ENCODE results near the gene UFM1. TPM values are rescaled to one million over a fixed set of nuclear protein-coding genes. Genes with fewer than 3 reads are reported as not detected.

Gene UFM1
- polyA plus RNA-seq, 1 donor from 2014 or later = 158 TPM

DNA sequence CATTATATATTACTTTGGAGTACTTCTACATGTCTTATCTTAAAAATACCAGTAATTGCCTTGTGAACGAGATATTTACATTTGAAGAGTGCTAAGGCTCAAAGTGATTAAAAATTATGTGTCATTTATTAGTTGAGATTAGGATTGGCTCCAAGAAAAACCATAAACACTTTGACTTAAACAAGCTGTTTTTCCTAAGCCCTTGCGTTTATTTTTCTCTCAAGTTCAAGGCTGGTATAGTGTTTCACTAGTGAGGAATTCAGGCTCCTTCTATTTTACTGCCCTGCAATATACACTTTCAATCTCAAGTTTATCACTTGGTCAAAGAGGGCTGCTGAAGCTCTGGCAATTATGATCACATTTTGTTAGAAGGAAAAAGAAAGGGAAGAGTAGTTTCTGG, 49.9 kb downstream of the UFM1 start:
- no peak overlapping the region for H3K4me2 ChIP-seq (ENCODE audit: low read length)
- no peak overlapping the region for H2AFZ ChIP-seq (ENCODE audit: low read depth, low read length)
- no peak overlapping the region for H3K4me3 ChIP-seq (ENCODE audit: low read length)
- H3K9me3 ChIP-seq (ENCODE audit: low read length) = no peaks in the 10 kb centered on the region
- no peak overlapping the region for H3K9ac ChIP-seq (ENCODE audit: low read length)
- H3K27ac ChIP-seq (ENCODE audit: low read length) = no peak overlapping the region
- H3K9me2 ChIP-seq (ENCODE audit: insufficient read depth, low read length) = no peaks in the 10 kb centered on the region
- H3K27me3 ChIP-seq (ENCODE audit: insufficient read depth, low read depth, low read length) = no peaks in the 10 kb centered on the region
- H4K20me1 ChIP-seq (ENCODE audit: insufficient read depth) = no peaks in the 10 kb centered on the region
- no peaks in the 10 kb centered on the region for H3K36me3 ChIP-seq (ENCODE audit: insufficient read depth, low read length)
- no peaks in the 10 kb centered on the region for H3K79me2 ChIP-seq (replicated peaks; ENCODE audit: insufficient read depth, low read length)
- no peak for TF ChIP-seq EP300 (conservative IDR thresholded peaks at IDR 0.05; ENCODE audit: poor library complexity, severe bottlenecking)
- no peak for TF ChIP-seq EZH2 (IDR thresholded peaks at IDR 0.05; ENCODE audit: borderline replicate concordance, insufficient read depth, low read length, poor library complexity, severe bottlenecking)
- TF ChIP-seq POLR2AphosphoS5 (IDR thresholded peaks at IDR 0.05) = no peak
- TF ChIP-seq, protein P1, sequence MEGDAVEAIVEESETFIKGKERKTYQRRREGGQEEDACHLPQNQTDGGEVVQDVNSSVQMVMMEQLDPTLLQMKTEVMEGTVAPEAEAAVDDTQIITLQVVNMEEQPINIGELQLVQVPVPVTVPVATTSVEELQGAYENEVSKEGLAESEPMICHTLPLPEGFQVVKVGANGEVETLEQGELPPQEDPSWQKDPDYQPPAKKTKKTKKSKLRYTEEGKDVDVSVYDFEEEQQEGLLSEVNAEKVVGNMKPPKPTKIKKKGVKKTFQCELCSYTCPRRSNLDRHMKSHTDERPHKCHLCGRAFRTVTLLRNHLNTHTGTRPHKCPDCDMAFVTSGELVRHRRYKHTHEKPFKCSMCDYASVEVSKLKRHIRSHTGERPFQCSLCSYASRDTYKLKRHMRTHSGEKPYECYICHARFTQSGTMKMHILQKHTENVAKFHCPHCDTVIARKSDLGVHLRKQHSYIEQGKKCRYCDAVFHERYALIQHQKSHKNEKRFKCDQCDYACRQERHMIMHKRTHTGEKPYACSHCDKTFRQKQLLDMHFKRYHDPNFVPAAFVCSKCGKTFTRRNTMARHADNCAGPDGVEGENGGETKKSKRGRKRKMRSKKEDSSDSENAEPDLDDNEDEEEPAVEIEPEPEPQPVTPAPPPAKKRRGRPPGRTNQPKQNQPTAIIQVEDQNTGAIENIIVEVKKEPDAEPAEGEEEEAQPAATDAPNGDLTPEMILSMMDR (IDR thresholded peaks at IDR 0.05; ENCODE audit: poor library complexity, severe bottlenecking) = no peak
- TF ChIP-seq TAF1 (IDR thresholded peaks at IDR 0.05; ENCODE audit: low read depth) = no peak
- TF ChIP-seq RAD21 (conservative IDR thresholded peaks at IDR 0.05) = no peak
- TF ChIP-seq SMC3 (conservative IDR thresholded peaks at IDR 0.05; ENCODE audit: poor library complexity) = no peak
- TF ChIP-seq, protein P2, sequence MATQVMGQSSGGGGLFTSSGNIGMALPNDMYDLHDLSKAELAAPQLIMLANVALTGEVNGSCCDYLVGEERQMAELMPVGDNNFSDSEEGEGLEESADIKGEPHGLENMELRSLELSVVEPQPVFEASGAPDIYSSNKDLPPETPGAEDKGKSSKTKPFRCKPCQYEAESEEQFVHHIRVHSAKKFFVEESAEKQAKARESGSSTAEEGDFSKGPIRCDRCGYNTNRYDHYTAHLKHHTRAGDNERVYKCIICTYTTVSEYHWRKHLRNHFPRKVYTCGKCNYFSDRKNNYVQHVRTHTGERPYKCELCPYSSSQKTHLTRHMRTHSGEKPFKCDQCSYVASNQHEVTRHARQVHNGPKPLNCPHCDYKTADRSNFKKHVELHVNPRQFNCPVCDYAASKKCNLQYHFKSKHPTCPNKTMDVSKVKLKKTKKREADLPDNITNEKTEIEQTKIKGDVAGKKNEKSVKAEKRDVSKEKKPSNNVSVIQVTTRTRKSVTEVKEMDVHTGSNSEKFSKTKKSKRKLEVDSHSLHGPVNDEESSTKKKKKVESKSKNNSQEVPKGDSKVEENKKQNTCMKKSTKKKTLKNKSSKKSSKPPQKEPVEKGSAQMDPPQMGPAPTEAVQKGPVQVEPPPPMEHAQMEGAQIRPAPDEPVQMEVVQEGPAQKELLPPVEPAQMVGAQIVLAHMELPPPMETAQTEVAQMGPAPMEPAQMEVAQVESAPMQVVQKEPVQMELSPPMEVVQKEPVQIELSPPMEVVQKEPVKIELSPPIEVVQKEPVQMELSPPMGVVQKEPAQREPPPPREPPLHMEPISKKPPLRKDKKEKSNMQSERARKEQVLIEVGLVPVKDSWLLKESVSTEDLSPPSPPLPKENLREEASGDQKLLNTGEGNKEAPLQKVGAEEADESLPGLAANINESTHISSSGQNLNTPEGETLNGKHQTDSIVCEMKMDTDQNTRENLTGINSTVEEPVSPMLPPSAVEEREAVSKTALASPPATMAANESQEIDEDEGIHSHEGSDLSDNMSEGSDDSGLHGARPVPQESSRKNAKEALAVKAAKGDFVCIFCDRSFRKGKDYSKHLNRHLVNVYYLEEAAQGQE (IDR thresholded peaks at IDR 0.05; ENCODE audit: borderline replicate concordance) = no peak
- TF ChIP-seq MXI1 (conservative IDR thresholded peaks at IDR 0.05; ENCODE audit: poor library complexity, severe bottlenecking) = no peak
- H3F3A ChIP-seq (ENCODE audit: insufficient read depth, low read length, poor library complexity, severe bottlenecking) = no peaks in the 10 kb centered on the region

- no peak overlapping the region for H2AFZ ChIP-seq (ENCODE audit: low read depth, low read length)
- no peaks in the 10 kb centered on the region for H4K20me1 ChIP-seq (ENCODE audit: insufficient read depth)
- H3K4me2 ChIP-seq (ENCODE audit: low read length) = no peak overlapping the region
- no peaks in the 10 kb centered on the region for H3K27me3 ChIP-seq (ENCODE audit: insufficient read depth, low read depth, low read length)
- H3K4me3 ChIP-seq (ENCODE audit: low read length) = no peak overlapping the region
- no peaks in the 10 kb centered on the region for H3F3A ChIP-seq (ENCODE audit: insufficient read depth, low read length, poor library complexity, severe bottlenecking)
- no peak overlapping the region for H3K9ac ChIP-seq (ENCODE audit: low read length)
- no peaks in the 10 kb centered on the region for H3K9me2 ChIP-seq (ENCODE audit: insufficient read depth, low read length)
- H3K9me3 ChIP-seq (ENCODE audit: low read length) = no peaks in the 10 kb centered on the region
- no peaks in the 10 kb centered on the region for H3K36me3 ChIP-seq (ENCODE audit: insufficient read depth, low read length)
- no peaks in the 10 kb centered on the region for H3K79me2 ChIP-seq (replicated peaks; ENCODE audit: insufficient read depth, low read length)
- no peak overlapping the region for H3K27ac ChIP-seq (ENCODE audit: low read length)
- TF ChIP-seq, protein P1 (IDR thresholded peaks at IDR 0.05; ENCODE audit: poor library complexity, severe bottlenecking) = no peak
- TF ChIP-seq SMC3 (conservative IDR thresholded peaks at IDR 0.05; ENCODE audit: poor library complexity) (no peak), EP300 (conservative IDR thresholded peaks at IDR 0.05; ENCODE audit: poor library complexity, severe bottlenecking) (no peak), TAF1 (IDR thresholded peaks at IDR 0.05; ENCODE audit: low read depth) (no peak), POLR2AphosphoS5 (IDR thresholded peaks at IDR 0.05) (no peak)
- TF ChIP-seq, protein P2 (IDR thresholded peaks at IDR 0.05; ENCODE audit: borderline replicate concordance) = no peak
These were observed 51.6 kb downstream of the UFM1 start for GRCh38 chr13:38401276-38401675.
